Hepatocyte (in vitro differentiated cells): ENCODE data around the gene PAXX. TPM values are rescaled to one million over a fixed set of nuclear protein-coding genes. Genes with fewer than 3 reads are reported as not detected.
A peak's percentile ranks its signal among the peaks of the same experiment; 100 is the strongest.

Source experiments
- DNase-seq: peaks from one replicate; pipeline ENCODE4 v3.0.0-alpha.2; 2016; ENCODE audit warnings: low spot score
- H2AFZ ChIP-seq: fragments of 200-600 bp; sonication (generic); 2 replicates; pipeline ENCODE4 v1.6.0; 2016; ENCODE audit warnings: antibody characterized with exemption, mild to moderate bottlenecking
- H3K27ac ChIP-seq: fragments of 200-600 bp; sonication (generic); 2 replicates; pipeline ENCODE4 v1.5.1; 2016; ENCODE audit warnings: mild to moderate bottlenecking
- H3K27me3 ChIP-seq: fragments of 200-600 bp; sonication (generic); 2 replicates; pipeline ENCODE4 v1.6.1; 2016
- H3K36me3 ChIP-seq: fragments of 200-600 bp; sonication (generic); replicated peaks from 2 replicates; pipeline ENCODE4 v1.5.1; 2016; ENCODE audit warnings: low read depth; ENCODE audit not compliant: insufficient read depth
- H3K4me1 ChIP-seq: fragments of 200-600 bp; sonication (generic); 2 replicates; pipeline ENCODE4 v1.5.1; 2016; ENCODE audit warnings: mild to moderate bottlenecking, moderate library complexity; ENCODE audit not compliant: insufficient read depth
- H3K4me2 ChIP-seq: fragments of 200-600 bp; sonication (generic); 2 replicates; pipeline ENCODE4 v1.6.0; 2016
- H3K4me3 ChIP-seq: fragments of 200-600 bp; sonication (generic); 2 replicates; pipeline ENCODE4 v1.5.1; 2016; ENCODE audit warnings: mild to moderate bottlenecking
- H3K79me2 ChIP-seq: fragments of 200-600 bp; sonication (generic); 2 replicates; pipeline ENCODE4 v1.6.0; 2017; ENCODE audit warnings: mild to moderate bottlenecking
- H3K9me2 ChIP-seq: fragments of 200-600 bp; sonication (generic); replicated peaks from 2 replicates; pipeline ENCODE4 v1.6.0; 2017; ENCODE audit warnings: mild to moderate bottlenecking; ENCODE audit not compliant: insufficient read depth
- H3K9me3 ChIP-seq: fragments of 200-600 bp; sonication (generic); 2 replicates; pipeline ENCODE4 v1.5.1; 2016; ENCODE audit warnings: low read depth, mild to moderate bottlenecking
- H4K20me1 ChIP-seq: fragments of 200-600 bp; sonication (generic); 2 replicates; pipeline ENCODE4 v1.6.0; 2016; ENCODE audit warnings: mild to moderate bottlenecking; ENCODE audit not compliant: insufficient read depth, poor library complexity, severe bottlenecking
- CTCF ChIP-seq: fragments of 200-600 bp; sonication (generic); IDR thresholded peaks from 2 replicates; pipeline ENCODE4 v1.5.1; 2016; ENCODE audit warnings: antibody characterized with exemption, mild to moderate bottlenecking; ENCODE audit not compliant: poor library complexity
- EZH2 ChIP-seq: fragments of 200-600 bp; sonication (generic); IDR thresholded peaks from 2 replicates; pipeline ENCODE4 v1.6.1; 2016; ENCODE audit warnings: antibody characterized with exemption, mild to moderate bottlenecking, borderline replicate concordance
- EZH2phosphoT487 ChIP-seq: fragments of 200-600 bp; sonication (generic); IDR thresholded peaks from one replicate; pipeline ENCODE4 v1.6.1; 2018; ENCODE audit warnings: antibody characterized with exemption, mild to moderate bottlenecking, low read depth, moderate library complexity; ENCODE audit not compliant: unreplicated experiment, severe bottlenecking
- WGBS: methylation state at CpG from one replicate; pipeline ENCODE4 v1.1.6; 2016; ENCODE audit warnings: low lambda C conversion rate; ENCODE audit errors: missing lambda C conversion rate; 5-methylcytosine and 5-hydroxymethylcytosine counted together
- polyA plus RNA-seq: library from polyadenylated mRNA; unstranded; fragments of >200 nt; fragmentation: Nextera tagmentation; extraction: Ambion mirVana; gene quantifications from 2 replicates; pipeline ENCODE4 v1.2.1, GENCODE V29; 2016
- total RNA-seq: library from RNA; depleted of rRNA; stranded (reverse); fragments of >200 nt; gene quantifications from 2 replicates; pipeline ENCODE4 v1.2.3, GENCODE V29; 2014

PAXX gene
- total and polyA plus RNA-seq, 2 experiments from 2014 or later = 39.5 to 89.5 TPM

DNA sequence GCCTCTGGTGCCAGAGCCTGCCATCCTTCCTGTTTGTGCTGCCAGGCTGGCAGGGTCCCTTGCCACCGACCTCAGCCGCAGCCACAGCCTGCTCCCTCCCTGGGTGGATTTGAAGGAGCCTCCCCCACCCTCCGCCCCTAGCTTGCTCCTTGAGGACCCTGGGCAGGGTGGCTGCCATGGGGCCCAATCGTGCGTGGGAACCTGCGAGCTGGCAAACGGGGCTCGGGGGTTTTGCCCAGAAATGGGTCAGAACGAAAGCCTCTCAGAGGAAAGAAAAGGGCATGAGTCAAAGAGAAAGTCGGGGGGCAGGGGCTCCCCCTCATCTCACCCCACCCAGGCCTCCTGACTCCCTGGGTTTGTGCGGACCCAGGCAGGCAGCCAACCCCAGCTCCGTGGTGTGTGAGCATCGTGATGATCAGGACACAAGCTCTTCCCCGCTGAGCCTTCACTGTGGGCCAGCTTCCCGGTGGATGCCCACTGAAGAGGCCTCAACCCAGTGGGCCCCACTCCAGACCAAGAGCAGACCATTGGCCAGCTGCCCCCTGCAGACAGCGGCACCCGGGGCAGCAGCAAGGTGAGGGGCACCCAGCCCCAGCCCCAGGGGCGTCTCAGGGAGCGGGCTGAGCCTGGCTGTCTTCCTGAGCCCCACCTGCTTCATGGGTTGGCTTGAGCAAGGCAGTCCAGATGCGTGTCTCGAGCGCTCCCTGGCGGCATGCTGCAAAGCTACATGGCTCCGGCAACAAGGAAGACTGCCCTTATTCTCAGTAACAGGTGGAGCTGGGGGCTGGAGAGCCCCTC is 42.7 kb downstream of the PAXX start:
- Histone ChIP-seq H3K9me3 (no peaks in the 10 kb centered on the region), H4K20me1 (no peaks in the 10 kb centered on the region), H3K27ac (no peak overlapping the region), H3K27me3 (no peaks in the 10 kb centered on the region), H3K9me2 (no peaks in the 10 kb centered on the region), H3K4me3 (no peak overlapping the region), H2AFZ (no peak overlapping the region), H3K4me2 (no peak overlapping the region), H3K4me1 (no peaks in the 10 kb centered on the region), H3K36me3 (no peaks in the 10 kb centered on the region), H3K79me2 (no peaks in the 10 kb centered on the region)
- DNase-seq = peak; percentile 91
- TF ChIP-seq EZH2 = no peak
- peak; percentile 88 for TF ChIP-seq CTCF
- 47% methylated on average over 24 of the region's 24 CpGs for WGBS

DNA sequence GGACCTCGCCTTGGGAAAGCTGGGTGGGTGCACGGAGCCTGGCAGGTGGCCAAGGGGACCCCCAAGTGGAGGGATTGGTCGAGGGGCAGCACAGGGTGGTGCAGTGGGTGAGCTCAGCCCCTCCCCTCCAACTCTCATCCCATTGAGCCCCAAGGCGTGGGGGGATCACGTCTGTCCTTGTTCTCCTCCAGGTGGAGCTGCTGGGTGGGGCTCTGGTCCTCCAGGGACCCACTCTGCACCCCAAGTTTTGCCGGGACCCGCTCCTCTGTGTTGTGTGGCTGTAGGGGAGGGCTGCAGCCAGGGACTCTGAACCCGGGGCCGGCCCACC is 43.2 kb downstream of the PAXX start:
- Histone ChIP-seq H3K9me3 (no peaks in the 10 kb centered on the region), H2AFZ (no peak overlapping the region), H3K79me2 (no peaks in the 10 kb centered on the region), H3K4me1 (no peaks in the 10 kb centered on the region), H3K4me2 (no peak overlapping the region), H3K4me3 (no peak overlapping the region), H3K27ac (no peak overlapping the region), H4K20me1 (no peaks in the 10 kb centered on the region), H3K9me2 (no peaks in the 10 kb centered on the region), H3K36me3 (no peaks in the 10 kb centered on the region), H3K27me3 (no peaks in the 10 kb centered on the region)
- DNase-seq = no peak
- no peak for TF ChIP-seq EZH2
- no peak for TF ChIP-seq CTCF
- no peak for TF ChIP-seq EZH2phosphoT487
- WGBS = 42% methylated on average over 9 of the region's 9 CpGs

- no peak for DNase-seq
- Histone ChIP-seq H3K79me2 (no peaks in the 10 kb centered on the region), H3K9me3 (no peaks in the 10 kb centered on the region), H4K20me1 (no peaks in the 10 kb centered on the region), H3K27me3 (no peaks in the 10 kb centered on the region), H3K4me2 (no peak overlapping the region), H3K36me3 (no peaks in the 10 kb centered on the region), H3K27ac (no peak overlapping the region), H3K9me2 (no peaks in the 10 kb centered on the region), H3K4me3 (no peak overlapping the region), H2AFZ (no peak overlapping the region), H3K4me1 (no peaks in the 10 kb centered on the region)
- no peak for TF ChIP-seq CTCF
- no peak for TF ChIP-seq EZH2
- WGBS = 76% methylated on average over 8 of the region's 8 CpGs
Measured at GRCh38 chr9:137035937-137036336, 43.7 kb downstream of the PAXX start.

DNA sequence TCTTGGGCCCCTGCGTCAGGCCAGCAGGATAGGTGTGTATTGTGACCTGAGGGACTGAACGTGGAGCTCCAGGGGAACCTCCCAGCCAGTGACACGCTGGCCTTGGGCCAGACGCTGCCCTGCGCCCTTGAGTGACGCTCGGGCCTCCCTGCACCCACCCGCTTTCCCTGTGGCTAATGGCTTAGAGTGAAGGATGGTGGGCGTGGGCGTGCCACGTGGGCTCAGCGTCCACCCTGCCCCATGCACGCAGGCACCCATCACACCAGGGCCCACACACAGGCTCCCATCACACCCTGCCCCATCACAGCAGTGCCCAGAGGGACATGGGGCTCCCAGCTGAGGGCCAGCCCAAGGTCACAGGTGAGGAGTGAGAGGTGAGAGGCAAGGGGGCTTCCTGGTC is 44.8 kb downstream of the PAXX start:
- Histone ChIP-seq H4K20me1 (no peaks in the 10 kb centered on the region), H3K36me3 (no peaks in the 10 kb centered on the region), H3K9me3 (no peaks in the 10 kb centered on the region), H3K4me2 (no peak overlapping the region), H3K79me2 (no peaks in the 10 kb centered on the region), H3K4me1 (no peaks in the 10 kb centered on the region), H3K4me3 (no peak overlapping the region), H3K9me2 (no peaks in the 10 kb centered on the region), H2AFZ (no peak overlapping the region), H3K27me3 (no peaks in the 10 kb centered on the region), H3K27ac (no peak overlapping the region)
- no peak for DNase-seq
- TF ChIP-seq EZH2phosphoT487 (no peak), CTCF (no peak), EZH2 (no peak)
- 91% methylated on average over 13 of the region's 13 CpGs for WGBS
